Measurements from ENCODE around the gene DIRAS1.
"Not testable (repeated sequence)": the region's sequence is repeated elsewhere in the genome, so short reads cannot be mapped to it uniquely, and the experiment has no call there.

DNA sequence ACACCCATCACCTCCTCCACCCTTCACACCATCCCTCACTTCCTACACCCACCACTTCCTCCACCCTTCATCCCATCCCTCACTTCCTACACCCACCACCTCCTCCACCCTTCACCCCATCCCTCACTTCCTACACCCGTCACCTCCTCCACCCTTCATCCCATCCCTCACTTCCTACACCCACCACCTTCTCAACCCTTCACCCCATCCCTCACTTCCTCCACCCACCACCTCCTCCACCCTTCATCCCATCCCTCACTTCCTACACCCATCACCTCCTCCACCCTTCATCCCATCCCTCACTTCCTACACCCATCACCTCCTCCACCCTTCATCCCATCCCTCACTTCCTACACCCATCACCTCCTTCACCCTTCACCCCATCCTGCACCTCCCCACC lies 7.1 kb downstream of the DIRAS1 start:
- TF ChIP-seq FOXA1 (IDR thresholded peaks at IDR 0.05); RAD21 (IDR thresholded peaks at IDR 0.05); GABPA (IDR thresholded peaks at IDR 0.05 in 1 of 2, conservative IDR thresholded peaks at IDR 0.05 in 1 of 2); TAF1 (conservative IDR thresholded peaks at IDR 0.05); HNF4G (IDR thresholded peaks at IDR 0.05); RXRA (IDR thresholded peaks at IDR 0.05); HNF4A (conservative IDR thresholded peaks at IDR 0.05); NR2F2 (IDR thresholded peaks at IDR 0.05): not testable (repeated sequence)
- TF ChIP-seq, protein P1, sequence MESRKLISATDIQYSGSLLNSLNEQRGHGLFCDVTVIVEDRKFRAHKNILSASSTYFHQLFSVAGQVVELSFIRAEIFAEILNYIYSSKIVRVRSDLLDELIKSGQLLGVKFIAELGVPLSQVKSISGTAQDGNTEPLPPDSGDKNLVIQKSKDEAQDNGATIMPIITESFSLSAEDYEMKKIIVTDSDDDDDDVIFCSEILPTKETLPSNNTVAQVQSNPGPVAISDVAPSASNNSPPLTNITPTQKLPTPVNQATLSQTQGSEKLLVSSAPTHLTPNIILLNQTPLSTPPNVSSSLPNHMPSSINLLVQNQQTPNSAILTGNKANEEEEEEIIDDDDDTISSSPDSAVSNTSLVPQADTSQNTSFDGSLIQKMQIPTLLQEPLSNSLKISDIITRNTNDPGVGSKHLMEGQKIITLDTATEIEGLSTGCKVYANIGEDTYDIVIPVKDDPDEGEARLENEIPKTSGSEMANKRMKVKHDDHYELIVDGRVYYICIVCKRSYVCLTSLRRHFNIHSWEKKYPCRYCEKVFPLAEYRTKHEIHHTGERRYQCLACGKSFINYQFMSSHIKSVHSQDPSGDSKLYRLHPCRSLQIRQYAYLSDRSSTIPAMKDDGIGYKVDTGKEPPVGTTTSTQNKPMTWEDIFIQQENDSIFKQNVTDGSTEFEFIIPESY (IDR thresholded peaks at IDR 0.05), result not testable (repeated sequence)
- TF ChIP-seq, protein P2, sequence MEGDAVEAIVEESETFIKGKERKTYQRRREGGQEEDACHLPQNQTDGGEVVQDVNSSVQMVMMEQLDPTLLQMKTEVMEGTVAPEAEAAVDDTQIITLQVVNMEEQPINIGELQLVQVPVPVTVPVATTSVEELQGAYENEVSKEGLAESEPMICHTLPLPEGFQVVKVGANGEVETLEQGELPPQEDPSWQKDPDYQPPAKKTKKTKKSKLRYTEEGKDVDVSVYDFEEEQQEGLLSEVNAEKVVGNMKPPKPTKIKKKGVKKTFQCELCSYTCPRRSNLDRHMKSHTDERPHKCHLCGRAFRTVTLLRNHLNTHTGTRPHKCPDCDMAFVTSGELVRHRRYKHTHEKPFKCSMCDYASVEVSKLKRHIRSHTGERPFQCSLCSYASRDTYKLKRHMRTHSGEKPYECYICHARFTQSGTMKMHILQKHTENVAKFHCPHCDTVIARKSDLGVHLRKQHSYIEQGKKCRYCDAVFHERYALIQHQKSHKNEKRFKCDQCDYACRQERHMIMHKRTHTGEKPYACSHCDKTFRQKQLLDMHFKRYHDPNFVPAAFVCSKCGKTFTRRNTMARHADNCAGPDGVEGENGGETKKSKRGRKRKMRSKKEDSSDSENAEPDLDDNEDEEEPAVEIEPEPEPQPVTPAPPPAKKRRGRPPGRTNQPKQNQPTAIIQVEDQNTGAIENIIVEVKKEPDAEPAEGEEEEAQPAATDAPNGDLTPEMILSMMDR (IDR thresholded peaks at IDR 0.05; ENCODE audit: low read depth, low read length, missing input control), result not testable (repeated sequence)
- TF ChIP-seq, protein P3, sequence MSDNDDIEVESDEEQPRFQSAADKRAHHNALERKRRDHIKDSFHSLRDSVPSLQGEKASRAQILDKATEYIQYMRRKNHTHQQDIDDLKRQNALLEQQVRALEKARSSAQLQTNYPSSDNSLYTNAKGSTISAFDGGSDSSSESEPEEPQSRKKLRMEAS (IDR thresholded peaks at IDR 0.05), result not testable (repeated sequence)
- TF ChIP-seq, protein P4, sequence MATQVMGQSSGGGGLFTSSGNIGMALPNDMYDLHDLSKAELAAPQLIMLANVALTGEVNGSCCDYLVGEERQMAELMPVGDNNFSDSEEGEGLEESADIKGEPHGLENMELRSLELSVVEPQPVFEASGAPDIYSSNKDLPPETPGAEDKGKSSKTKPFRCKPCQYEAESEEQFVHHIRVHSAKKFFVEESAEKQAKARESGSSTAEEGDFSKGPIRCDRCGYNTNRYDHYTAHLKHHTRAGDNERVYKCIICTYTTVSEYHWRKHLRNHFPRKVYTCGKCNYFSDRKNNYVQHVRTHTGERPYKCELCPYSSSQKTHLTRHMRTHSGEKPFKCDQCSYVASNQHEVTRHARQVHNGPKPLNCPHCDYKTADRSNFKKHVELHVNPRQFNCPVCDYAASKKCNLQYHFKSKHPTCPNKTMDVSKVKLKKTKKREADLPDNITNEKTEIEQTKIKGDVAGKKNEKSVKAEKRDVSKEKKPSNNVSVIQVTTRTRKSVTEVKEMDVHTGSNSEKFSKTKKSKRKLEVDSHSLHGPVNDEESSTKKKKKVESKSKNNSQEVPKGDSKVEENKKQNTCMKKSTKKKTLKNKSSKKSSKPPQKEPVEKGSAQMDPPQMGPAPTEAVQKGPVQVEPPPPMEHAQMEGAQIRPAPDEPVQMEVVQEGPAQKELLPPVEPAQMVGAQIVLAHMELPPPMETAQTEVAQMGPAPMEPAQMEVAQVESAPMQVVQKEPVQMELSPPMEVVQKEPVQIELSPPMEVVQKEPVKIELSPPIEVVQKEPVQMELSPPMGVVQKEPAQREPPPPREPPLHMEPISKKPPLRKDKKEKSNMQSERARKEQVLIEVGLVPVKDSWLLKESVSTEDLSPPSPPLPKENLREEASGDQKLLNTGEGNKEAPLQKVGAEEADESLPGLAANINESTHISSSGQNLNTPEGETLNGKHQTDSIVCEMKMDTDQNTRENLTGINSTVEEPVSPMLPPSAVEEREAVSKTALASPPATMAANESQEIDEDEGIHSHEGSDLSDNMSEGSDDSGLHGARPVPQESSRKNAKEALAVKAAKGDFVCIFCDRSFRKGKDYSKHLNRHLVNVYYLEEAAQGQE (IDR thresholded peaks at IDR 0.05), result not testable (repeated sequence)
- TF ChIP-seq, protein P5, sequence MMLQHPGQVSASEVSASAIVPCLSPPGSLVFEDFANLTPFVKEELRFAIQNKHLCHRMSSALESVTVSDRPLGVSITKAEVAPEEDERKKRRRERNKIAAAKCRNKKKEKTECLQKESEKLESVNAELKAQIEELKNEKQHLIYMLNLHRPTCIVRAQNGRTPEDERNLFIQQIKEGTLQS (IDR thresholded peaks at IDR 0.05), result not testable (repeated sequence)

All from liver (tissue), 3 donors.